ENCODE data around the gene EPHA6.

The EPHA6 gene

GRCh38 chr3:97148931-97149330 lies 334.5 kb downstream of the EPHA6 start:
- no peak for DNase-seq (ENCODE audit: low read depth in 2 of 2, low spot score in 1 of 2)

GRCh38 chr3:97161169-97161568 lies 346.8 kb downstream of the EPHA6 start:
- no peak for DNase-seq (ENCODE audit: low read depth in 2 of 2, low spot score in 1 of 2)

- DNase-seq (ENCODE audit: low read depth in 2 of 2, low spot score in 1 of 2) = no peak
Measured at GRCh38 chr3:97177242-97177641, 362.8 kb downstream of the EPHA6 start.

GRCh38 chr3:97181704-97182103 lies 367.3 kb downstream of the EPHA6 start:
- DNase-seq (ENCODE audit: low read depth in 2 of 2, low spot score in 1 of 2) = no peak

GRCh38 chr3:97187771-97188170 lies 373.4 kb downstream of the EPHA6 start:
- DNase-seq (ENCODE audit: low read depth in 2 of 2, low spot score in 1 of 2) = no peak

- no peak for DNase-seq (ENCODE audit: low read depth in 2 of 2, low spot score in 1 of 2)
Measured at GRCh38 chr3:97189835-97190234, 375.4 kb downstream of the EPHA6 start.

- DNase-seq (ENCODE audit: low read depth in 2 of 2, low spot score in 1 of 2) = no peak
Measured at GRCh38 chr3:97197083-97197482, 382.7 kb downstream of the EPHA6 start.

GRCh38 chr3:97197830-97198229 lies 383.4 kb downstream of the EPHA6 start:
- no peak for DNase-seq (ENCODE audit: low read depth in 2 of 2, low spot score in 1 of 2)

GRCh38 chr3:97200387-97200786 lies 386.0 kb downstream of the EPHA6 start:
- no peak for DNase-seq (ENCODE audit: low read depth in 2 of 2, low spot score in 1 of 2)

GRCh38 chr3:97201814-97202213 lies 387.4 kb downstream of the EPHA6 start:
- no peak for DNase-seq (ENCODE audit: low read depth in 2 of 2, low spot score in 1 of 2)

- no peak for DNase-seq (ENCODE audit: low read depth in 2 of 2, low spot score in 1 of 2)
Measured at GRCh38 chr3:97228966-97229365, 414.6 kb downstream of the EPHA6 start.

- no peak for DNase-seq (ENCODE audit: low read depth in 2 of 2, low spot score in 1 of 2)
Measured at GRCh38 chr3:97230486-97230885, 416.1 kb downstream of the EPHA6 start.

GRCh38 chr3:97232393-97233034 lies 418.1 kb downstream of the EPHA6 start:
- DNase-seq (ENCODE audit: low read depth in 2 of 2, low spot score in 1 of 2) = no peak

GRCh38 chr3:97235179-97235578 lies 420.8 kb downstream of the EPHA6 start:
- DNase-seq (ENCODE audit: low read depth in 2 of 2, low spot score in 1 of 2) = no peak

- DNase-seq (ENCODE audit: low read depth in 2 of 2, low spot score in 1 of 2) = no peak
Measured at GRCh38 chr3:97235611-97236315, 421.4 kb downstream of the EPHA6 start.

GRCh38 chr3:97241417-97241816 lies 427.0 kb downstream of the EPHA6 start:
- no peak for DNase-seq (ENCODE audit: low read depth in 2 of 2, low spot score in 1 of 2)

GRCh38 chr3:97245201-97245910 lies 431.0 kb downstream of the EPHA6 start:
- no peak for DNase-seq (ENCODE audit: low read depth in 2 of 2, low spot score in 1 of 2)

GRCh38 chr3:97256060-97256459 lies 441.7 kb downstream of the EPHA6 start:
- DNase-seq (ENCODE audit: low read depth in 2 of 2, low spot score in 1 of 2) = no peak

- no peak for DNase-seq (ENCODE audit: low read depth in 2 of 2, low spot score in 1 of 2)
Measured at GRCh38 chr3:97257942-97258697, 443.7 kb downstream of the EPHA6 start.

GRCh38 chr3:97259263-97259662 lies 444.9 kb downstream of the EPHA6 start:
- no peak for DNase-seq (ENCODE audit: low read depth in 2 of 2, low spot score in 1 of 2)

- DNase-seq (ENCODE audit: low read depth in 2 of 2, low spot score in 1 of 2) = no peak
Measured at GRCh38 chr3:97264180-97264579, 449.8 kb downstream of the EPHA6 start.
